Transverse colon (tissue), 4 donors: ENCODE data around the gene RHEB. TPM values are rescaled to one million over a fixed set of nuclear protein-coding genes. Genes with fewer than 3 reads are reported as not detected.
A peak's percentile ranks its signal among the peaks of the same experiment; 100 is the strongest.

Experiments used
- DNase-seq: peaks from one replicate; pipeline ENCODE4 v3.0.0-alpha.2; 2019
- H3K27ac ChIP-seq, 4 donors: fragments of 200-600 bp; sonication (generic); 2 replicates each; pipeline ENCODE4 v1.5.1; 2016 to 2018; ENCODE audit warnings: inconsistent platforms in 4 of 4
- H3K27me3 ChIP-seq: fragments of 200-600 bp; sonication (generic); 2 replicates; pipeline ENCODE4 v1.5.1; 2017; ENCODE audit warnings: inconsistent platforms
- H3K36me3 ChIP-seq, 4 donors: fragments of 200-600 bp; sonication (generic); 2 replicates each; pipeline ENCODE4 v1.5.1; 2017 to 2019; ENCODE audit warnings: inconsistent platforms in 4 of 4
- H3K4me1 ChIP-seq, 4 donors: fragments of 200-600 bp; sonication (generic); 2 replicates each; pipeline ENCODE4 v1.5.1; 2017 to 2020; ENCODE audit warnings: inconsistent platforms in 4 of 4
- H3K4me3 ChIP-seq, 4 donors: fragments of 200-600 bp; sonication (generic); 1 replicate in 1 of 4; 2 replicates in 3 of 4; pipeline versions ENCODE4 v1.5.1 to v1.6.1; 2017 to 2019; ENCODE audit warnings: inconsistent platforms in 4 of 4
- H3K9me3 ChIP-seq, 2 donors: fragments of 200-600 bp; sonication (generic); 2 replicates each; pipeline ENCODE4 v1.5.1; 2017 to 2019; ENCODE audit warnings: inconsistent platforms in 2 of 2
- CTCF ChIP-seq, 5 experiments: fragments of 200-600 bp in 3 of 5; fragments of 450-650 bp in 2 of 5; sonication (generic) in 3 of 5; IDR thresholded peaks; 1 replicate in 2 of 5; 2 replicates in 3 of 5; pipeline ENCODE4 v1.5.1; 2016 to 2017; ENCODE audit warnings: antibody characterized with exemption in 5 of 5, inconsistent platforms in 3 of 5, mild to moderate bottlenecking in 2 of 5, moderate library complexity in 1 of 5
- EP300 ChIP-seq: sonication (generic); formaldehyde crosslinking; IDR thresholded peaks from one replicate; pipeline ENCODE4 v1.6.1; 2017; ENCODE audit warnings: antibody characterized with exemption, low read depth
- POLR2A ChIP-seq: fragments of 450-650 bp; IDR thresholded peaks from one replicate; pipeline ENCODE4 v1.6.1; 2016; ENCODE audit warnings: antibody characterized with exemption, mild to moderate bottlenecking, moderate library complexity
- POLR2AphosphoS5 ChIP-seq, 3 donors: sonication (generic); formaldehyde crosslinking; IDR thresholded peaks; one replicate each; pipeline ENCODE4 v1.6.1; 2016; ENCODE audit warnings: antibody characterized with exemption in 3 of 3
- WGBS, 2 donors: methylation state at CpG; one replicate each; pipeline ENCODE4 v1.1.5; 2018; ENCODE audit warnings: low coverage in 1 of 2; 5-methylcytosine and 5-hydroxymethylcytosine counted together
- in situ Hi-C, 4 donors: fragments of 200-750 bp; cut with MboI; loops; one replicate each; pipeline versions ENCODE4 v1.15.0 to v1.15.1; 2017; ENCODE audit warnings: low sequenced_read_pairs in 3 of 4, low pct_ligation_motif_present in 1 of 4, low pct_unique_long_range_greater_than_20kb in 1 of 4
- intact Hi-C: fragments of 100-400 bp; cut with DNase I; formaldehyde crosslinking; loops from one replicate; pipeline ENCODE4 v1.15.1; 2023; ENCODE audit warnings: low total_unique reads
- total RNA-seq, 4 donors: library from RNA; depleted of rRNA; stranded (reverse); fragments of >200 nt; gene quantifications; one replicate each; pipeline ENCODE4 v1.1.0, GENCODE V29; 2016

The RHEB gene
- total RNA-seq, 4 donors from 2014 or later: 12.7 to 70.5 (median 42.8) TPM

GRCh38 chr7:151437159-151437553 is 82.5 kb downstream of the RHEB start:
- in situ Hi-C loops: no loop called here
- Histone ChIP-seq H3K9me3 (no peaks in the 10 kb centered on the region), H3K27me3 (peaks cover 28% of the 10 kb centered on the region), H3K27ac (peak overlapping the region; percentile 15 to 67 (median 51)), H3K4me3 (no peak overlapping the region), H3K36me3 (no peaks in the 10 kb centered on the region), H3K4me1 (peaks cover 8 to 20% (median 14%) of the 10 kb centered on the region in 4 donors)
- TF ChIP-seq POLR2A (no peak), POLR2AphosphoS5 (IDR thresholded peaks at IDR 0.05) (no peak), EP300 (no peak), CTCF (IDR thresholded peaks at IDR 0.05) (no peak)
- intact Hi-C loops: no loop called here
- no peak for DNase-seq
- WGBS, 2 donors: 87% methylated on average over 13 of the region's 13 CpGs; no CpG with 5 or more reads in 1 of the 2 donors

GRCh38 chr7:151436446-151437158 is 83.1 kb downstream of the RHEB start:
- TF ChIP-seq POLR2AphosphoS5 (IDR thresholded peaks at IDR 0.05): no peak
- no peak for TF ChIP-seq POLR2A
- no peak for TF ChIP-seq EP300
- TF ChIP-seq CTCF (IDR thresholded peaks at IDR 0.05): no peak
- peaks cover 28% of the 10 kb centered on the region for H3K27me3 ChIP-seq
- H3K9me3 ChIP-seq: no peaks in the 10 kb centered on the region
- no peak for DNase-seq
- H3K27ac ChIP-seq: peak overlapping the region; percentile 42 to 67 (median 52)
- H3K36me3 ChIP-seq: no peaks in the 10 kb centered on the region
- intact Hi-C loops (no loop called here), in situ Hi-C loops (no loop called here)
- no peak overlapping the region for H3K4me3 ChIP-seq
- WGBS, 2 donors: 72 to 80% methylated on average over 5 to 9 of the region's 9 CpGs
- peaks cover 8 to 20% (median 14%) of the 10 kb centered on the region in 4 donors for H3K4me1 ChIP-seq

- no peak for DNase-seq
- WGBS, 2 donors: 85 to 93% methylated on average over 3 to 6 of the region's 15 CpGs
- no peak for TF ChIP-seq POLR2AphosphoS5 (IDR thresholded peaks at IDR 0.05)
- no peak for TF ChIP-seq EP300
- no peak for TF ChIP-seq CTCF (IDR thresholded peaks at IDR 0.05)
- no peak for TF ChIP-seq POLR2A
- no peaks in the 10 kb centered on the region for H3K9me3 ChIP-seq
- H3K27me3 ChIP-seq: peaks cover 24% of the 10 kb centered on the region
- H3K4me1 ChIP-seq: peaks cover 8 to 16% (median 12%) of the 10 kb centered on the region in 4 donors
- in situ Hi-C loops: no loop called here
- intact Hi-C loops: no loop called here
- no peak overlapping the region for H3K4me3 ChIP-seq
- H3K27ac ChIP-seq: peak overlapping the region in 3 of 4 donors; percentile 42 to 67 (median 43)
- no peaks in the 10 kb centered on the region for H3K36me3 ChIP-seq
Measured at GRCh38 chr7:151435971-151436370, 83.7 kb downstream of the RHEB start.

GRCh38 chr7:151435103-151435916 is 84.4 kb downstream of the RHEB start:
- 85 to 94% methylated on average over 4 to 17 of the region's 20 CpGs for WGBS, 2 donors
- intact Hi-C loops (no loop called here), in situ Hi-C loops (no loop called here)
- Histone ChIP-seq H3K27me3 (peaks cover 17% of the 10 kb centered on the region), H3K27ac (no peak overlapping the region), H3K4me1 (peaks cover 5 to 15% (median 9%) of the 10 kb centered on the region in 4 donors), H3K36me3 (no peaks in the 10 kb centered on the region), H3K4me3 (no peak overlapping the region), H3K9me3 (no peaks in the 10 kb centered on the region)
- no peak for DNase-seq
- no peak for TF ChIP-seq POLR2AphosphoS5 (IDR thresholded peaks at IDR 0.05)
- TF ChIP-seq POLR2A: no peak
- no peak for TF ChIP-seq EP300
- TF ChIP-seq CTCF (IDR thresholded peaks at IDR 0.05): no peak
